ENCODE measurements around the gene IMP4. TPM values are rescaled to one million over a fixed set of nuclear protein-coding genes. Genes with fewer than 3 reads are reported as not detected.

Gene IMP4
- total RNA-seq, 1 experiment from 2014 or later: 89.2 TPM

DNA sequence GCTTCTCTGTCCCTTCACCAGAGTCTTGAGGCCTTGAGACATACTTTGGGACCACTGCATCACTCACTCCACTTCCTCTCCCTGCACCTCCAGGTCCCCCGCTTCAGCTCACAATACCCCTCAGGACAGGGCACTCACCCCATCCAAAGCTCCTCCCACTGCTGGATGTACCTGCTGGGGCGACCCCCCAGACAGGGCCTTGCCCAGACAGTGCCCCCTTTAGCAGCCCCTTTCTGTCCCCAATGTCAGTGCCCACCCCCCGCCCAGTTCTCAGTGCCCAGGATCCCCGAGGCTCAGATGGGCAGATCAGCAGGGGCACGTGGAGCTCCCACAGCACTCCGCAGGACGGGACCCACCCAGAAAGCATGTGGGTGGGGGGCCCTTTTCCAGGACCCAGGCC, 23.8 kb upstream of the IMP4 start:
- POLR2A ChIA-PET: no interaction called here

DNA sequence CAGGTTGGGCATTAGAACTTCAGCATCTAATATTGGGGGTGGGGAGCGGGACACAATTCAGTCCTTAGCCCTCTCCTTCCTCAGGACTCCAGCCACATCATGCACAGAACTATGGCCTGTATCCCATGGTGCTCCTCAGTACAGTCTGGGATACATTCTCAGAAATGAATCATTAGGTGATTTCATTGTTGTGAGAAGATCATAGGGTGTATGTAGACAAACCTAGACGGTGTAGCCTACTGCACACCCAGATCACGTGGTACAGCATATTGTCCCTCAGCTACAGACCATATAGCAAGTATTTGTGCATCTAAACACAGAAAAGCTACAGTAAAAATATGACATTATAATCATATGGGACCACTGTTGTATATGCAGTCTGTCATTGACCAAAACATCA, 23.2 kb upstream of the IMP4 start:
- Mint-ChIP-seq H3K9me3 (no peaks in the 10 kb centered on the region), H3K36me3 (no peaks in the 10 kb centered on the region), H3K4me3 (no peak overlapping the region), H3K27ac (no peak overlapping the region), H3K27me3 (ENCODE audit: low read depth) (peaks cover 11% of the 10 kb centered on the region; the same call in 1 of the 2 replicates), H3K4me1 (no peaks in the 10 kb centered on the region)
- no peak for ATAC-seq
- TF ChIP-seq, protein P1, sequence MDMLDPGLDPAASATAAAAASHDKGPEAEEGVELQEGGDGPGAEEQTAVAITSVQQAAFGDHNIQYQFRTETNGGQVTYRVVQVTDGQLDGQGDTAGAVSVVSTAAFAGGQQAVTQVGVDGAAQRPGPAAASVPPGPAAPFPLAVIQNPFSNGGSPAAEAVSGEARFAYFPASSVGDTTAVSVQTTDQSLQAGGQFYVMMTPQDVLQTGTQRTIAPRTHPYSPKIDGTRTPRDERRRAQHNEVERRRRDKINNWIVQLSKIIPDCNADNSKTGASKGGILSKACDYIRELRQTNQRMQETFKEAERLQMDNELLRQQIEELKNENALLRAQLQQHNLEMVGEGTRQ (CRISPR knock-in tag; IDR thresholded peaks at IDR 0.05): no peak
- TF ChIP-seq NFE2L1 (CRISPR knock-in tag; IDR thresholded peaks at IDR 0.05): no peak
- no peak for TF ChIP-seq SMAD4 (CRISPR knock-in tag; IDR thresholded peaks at IDR 0.05)
- TF ChIP-seq, protein P2, sequence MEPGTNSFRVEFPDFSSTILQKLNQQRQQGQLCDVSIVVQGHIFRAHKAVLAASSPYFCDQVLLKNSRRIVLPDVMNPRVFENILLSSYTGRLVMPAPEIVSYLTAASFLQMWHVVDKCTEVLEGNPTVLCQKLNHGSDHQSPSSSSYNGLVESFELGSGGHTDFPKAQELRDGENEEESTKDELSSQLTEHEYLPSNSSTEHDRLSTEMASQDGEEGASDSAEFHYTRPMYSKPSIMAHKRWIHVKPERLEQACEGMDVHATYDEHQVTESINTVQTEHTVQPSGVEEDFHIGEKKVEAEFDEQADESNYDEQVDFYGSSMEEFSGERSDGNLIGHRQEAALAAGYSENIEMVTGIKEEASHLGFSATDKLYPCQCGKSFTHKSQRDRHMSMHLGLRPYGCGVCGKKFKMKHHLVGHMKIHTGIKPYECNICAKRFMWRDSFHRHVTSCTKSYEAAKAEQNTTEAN (CRISPR knock-in tag; IDR thresholded peaks at IDR 0.05): no peak
- no peak for TF ChIP-seq TEAD4 (CRISPR knock-in tag; IDR thresholded peaks at IDR 0.05)
- TF ChIP-seq SMAD3 (CRISPR knock-in tag; IDR thresholded peaks at IDR 0.05; ENCODE audit: borderline replicate concordance): no peak
- TF ChIP-seq FOXK1 (CRISPR knock-in tag; IDR thresholded peaks at IDR 0.05): no peak
- no peak for TF ChIP-seq ELF4 (CRISPR knock-in tag; IDR thresholded peaks at IDR 0.05; ENCODE audit: low read depth)
- TF ChIP-seq, protein P3, sequence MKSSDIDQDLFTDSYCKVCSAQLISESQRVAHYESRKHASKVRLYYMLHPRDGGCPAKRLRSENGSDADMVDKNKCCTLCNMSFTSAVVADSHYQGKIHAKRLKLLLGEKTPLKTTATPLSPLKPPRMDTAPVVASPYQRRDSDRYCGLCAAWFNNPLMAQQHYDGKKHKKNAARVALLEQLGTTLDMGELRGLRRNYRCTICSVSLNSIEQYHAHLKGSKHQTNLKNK (CRISPR knock-in tag; IDR thresholded peaks at IDR 0.05): no peak
- TF ChIP-seq, protein P4, sequence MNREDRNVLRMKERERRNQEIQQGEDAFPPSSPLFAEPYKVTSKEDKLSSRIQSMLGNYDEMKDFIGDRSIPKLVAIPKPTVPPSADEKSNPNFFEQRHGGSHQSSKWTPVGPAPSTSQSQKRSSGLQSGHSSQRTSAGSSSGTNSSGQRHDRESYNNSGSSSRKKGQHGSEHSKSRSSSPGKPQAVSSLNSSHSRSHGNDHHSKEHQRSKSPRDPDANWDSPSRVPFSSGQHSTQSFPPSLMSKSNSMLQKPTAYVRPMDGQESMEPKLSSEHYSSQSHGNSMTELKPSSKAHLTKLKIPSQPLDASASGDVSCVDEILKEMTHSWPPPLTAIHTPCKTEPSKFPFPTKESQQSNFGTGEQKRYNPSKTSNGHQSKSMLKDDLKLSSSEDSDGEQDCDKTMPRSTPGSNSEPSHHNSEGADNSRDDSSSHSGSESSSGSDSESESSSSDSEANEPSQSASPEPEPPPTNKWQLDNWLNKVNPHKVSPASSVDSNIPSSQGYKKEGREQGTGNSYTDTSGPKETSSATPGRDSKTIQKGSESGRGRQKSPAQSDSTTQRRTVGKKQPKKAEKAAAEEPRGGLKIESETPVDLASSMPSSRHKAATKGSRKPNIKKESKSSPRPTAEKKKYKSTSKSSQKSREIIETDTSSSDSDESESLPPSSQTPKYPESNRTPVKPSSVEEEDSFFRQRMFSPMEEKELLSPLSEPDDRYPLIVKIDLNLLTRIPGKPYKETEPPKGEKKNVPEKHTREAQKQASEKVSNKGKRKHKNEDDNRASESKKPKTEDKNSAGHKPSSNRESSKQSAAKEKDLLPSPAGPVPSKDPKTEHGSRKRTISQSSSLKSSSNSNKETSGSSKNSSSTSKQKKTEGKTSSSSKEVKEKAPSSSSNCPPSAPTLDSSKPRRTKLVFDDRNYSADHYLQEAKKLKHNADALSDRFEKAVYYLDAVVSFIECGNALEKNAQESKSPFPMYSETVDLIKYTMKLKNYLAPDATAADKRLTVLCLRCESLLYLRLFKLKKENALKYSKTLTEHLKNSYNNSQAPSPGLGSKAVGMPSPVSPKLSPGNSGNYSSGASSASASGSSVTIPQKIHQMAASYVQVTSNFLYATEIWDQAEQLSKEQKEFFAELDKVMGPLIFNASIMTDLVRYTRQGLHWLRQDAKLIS (CRISPR knock-in tag; IDR thresholded peaks at IDR 0.05; ENCODE audit: borderline replicate concordance): no peak
- TF ChIP-seq ZNF671 (CRISPR knock-in tag; IDR thresholded peaks at IDR 0.05): no peak
- TF ChIP-seq, protein P5, sequence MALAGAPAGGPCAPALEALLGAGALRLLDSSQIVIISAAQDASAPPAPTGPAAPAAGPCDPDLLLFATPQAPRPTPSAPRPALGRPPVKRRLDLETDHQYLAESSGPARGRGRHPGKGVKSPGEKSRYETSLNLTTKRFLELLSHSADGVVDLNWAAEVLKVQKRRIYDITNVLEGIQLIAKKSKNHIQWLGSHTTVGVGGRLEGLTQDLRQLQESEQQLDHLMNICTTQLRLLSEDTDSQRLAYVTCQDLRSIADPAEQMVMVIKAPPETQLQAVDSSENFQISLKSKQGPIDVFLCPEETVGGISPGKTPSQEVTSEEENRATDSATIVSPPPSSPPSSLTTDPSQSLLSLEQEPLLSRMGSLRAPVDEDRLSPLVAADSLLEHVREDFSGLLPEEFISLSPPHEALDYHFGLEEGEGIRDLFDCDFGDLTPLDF (CRISPR knock-in tag; IDR thresholded peaks at IDR 0.05): no peak
- POLR2A ChIA-PET: no interaction called here
- DNase-seq (ENCODE audit: low spot score): no peak
- CTCF ChIA-PET: no interaction called here

More for the DNA sequence above, 23.8 kb upstream of the IMP4 start:
- no peaks in the 10 kb centered on the region for H3K36me3 Mint-ChIP-seq
- TF ChIP-seq ZNF121 (CRISPR knock-in tag; IDR thresholded peaks at IDR 0.05): no peak
- TF ChIP-seq MXD4 (CRISPR knock-in tag; IDR thresholded peaks at IDR 0.05; ENCODE audit: borderline replicate concordance): no peak
- no peak for TF ChIP-seq TP53 (CRISPR knock-in tag; IDR thresholded peaks at IDR 0.05)
- no peak for TF ChIP-seq ZNF219 (CRISPR knock-in tag; IDR thresholded peaks at IDR 0.05; ENCODE audit: borderline replicate concordance)
- TF ChIP-seq, protein P6, sequence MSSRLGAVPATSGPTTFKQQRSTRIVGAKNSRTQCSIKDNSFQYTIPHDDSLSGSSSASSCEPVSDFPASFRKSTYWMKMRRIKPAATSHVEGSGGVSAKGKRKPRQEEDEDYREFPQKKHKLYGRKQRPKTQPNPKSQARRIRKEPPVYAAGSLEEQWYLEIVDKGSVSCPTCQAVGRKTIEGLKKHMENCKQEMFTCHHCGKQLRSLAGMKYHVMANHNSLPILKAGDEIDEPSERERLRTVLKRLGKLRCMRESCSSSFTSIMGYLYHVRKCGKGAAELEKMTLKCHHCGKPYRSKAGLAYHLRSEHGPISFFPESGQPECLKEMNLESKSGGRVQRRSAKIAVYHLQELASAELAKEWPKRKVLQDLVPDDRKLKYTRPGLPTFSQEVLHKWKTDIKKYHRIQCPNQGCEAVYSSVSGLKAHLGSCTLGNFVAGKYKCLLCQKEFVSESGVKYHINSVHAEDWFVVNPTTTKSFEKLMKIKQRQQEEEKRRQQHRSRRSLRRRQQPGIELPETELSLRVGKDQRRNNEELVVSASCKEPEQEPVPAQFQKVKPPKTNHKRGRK (CRISPR knock-in tag; IDR thresholded peaks at IDR 0.05; ENCODE audit: borderline replicate concordance): no peak
- TF ChIP-seq, protein P7, sequence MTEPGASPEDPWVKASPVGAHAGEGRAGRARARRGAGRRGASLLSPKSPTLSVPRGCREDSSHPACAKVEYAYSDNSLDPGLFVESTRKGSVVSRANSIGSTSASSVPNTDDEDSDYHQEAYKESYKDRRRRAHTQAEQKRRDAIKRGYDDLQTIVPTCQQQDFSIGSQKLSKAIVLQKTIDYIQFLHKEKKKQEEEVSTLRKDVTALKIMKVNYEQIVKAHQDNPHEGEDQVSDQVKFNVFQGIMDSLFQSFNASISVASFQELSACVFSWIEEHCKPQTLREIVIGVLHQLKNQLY (CRISPR knock-in tag; IDR thresholded peaks at IDR 0.05): no peak
- TF ChIP-seq, protein P8, sequence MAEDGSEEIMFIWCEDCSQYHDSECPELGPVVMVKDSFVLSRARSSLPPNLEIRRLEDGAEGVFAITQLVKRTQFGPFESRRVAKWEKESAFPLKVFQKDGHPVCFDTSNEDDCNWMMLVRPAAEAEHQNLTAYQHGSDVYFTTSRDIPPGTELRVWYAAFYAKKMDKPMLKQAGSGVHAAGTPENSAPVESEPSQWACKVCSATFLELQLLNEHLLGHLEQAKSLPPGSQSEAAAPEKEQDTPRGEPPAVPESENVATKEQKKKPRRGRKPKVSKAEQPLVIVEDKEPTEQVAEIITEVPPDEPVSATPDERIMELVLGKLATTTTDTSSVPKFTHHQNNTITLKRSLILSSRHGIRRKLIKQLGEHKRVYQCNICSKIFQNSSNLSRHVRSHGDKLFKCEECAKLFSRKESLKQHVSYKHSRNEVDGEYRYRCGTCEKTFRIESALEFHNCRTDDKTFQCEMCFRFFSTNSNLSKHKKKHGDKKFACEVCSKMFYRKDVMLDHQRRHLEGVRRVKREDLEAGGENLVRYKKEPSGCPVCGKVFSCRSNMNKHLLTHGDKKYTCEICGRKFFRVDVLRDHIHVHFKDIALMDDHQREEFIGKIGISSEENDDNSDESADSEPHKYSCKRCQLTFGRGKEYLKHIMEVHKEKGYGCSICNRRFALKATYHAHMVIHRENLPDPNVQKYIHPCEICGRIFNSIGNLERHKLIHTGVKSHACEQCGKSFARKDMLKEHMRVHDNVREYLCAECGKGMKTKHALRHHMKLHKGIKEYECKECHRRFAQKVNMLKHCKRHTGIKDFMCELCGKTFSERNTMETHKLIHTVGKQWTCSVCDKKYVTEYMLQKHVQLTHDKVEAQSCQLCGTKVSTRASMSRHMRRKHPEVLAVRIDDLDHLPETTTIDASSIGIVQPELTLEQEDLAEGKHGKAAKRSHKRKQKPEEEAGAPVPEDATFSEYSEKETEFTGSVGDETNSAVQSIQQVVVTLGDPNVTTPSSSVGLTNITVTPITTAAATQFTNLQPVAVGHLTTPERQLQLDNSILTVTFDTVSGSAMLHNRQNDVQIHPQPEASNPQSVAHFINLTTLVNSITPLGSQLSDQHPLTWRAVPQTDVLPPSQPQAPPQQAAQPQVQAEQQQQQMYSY (CRISPR knock-in tag; IDR thresholded peaks at IDR 0.05): no peak
- CTCF ChIA-PET: interaction anchor here (0.9 kb wide), 1 partner anchor 18 kb away, joined by 3 read pairs; no protein-coding TSS in a partner anchor
- ATAC-seq: no peak
- H3K9me3 Mint-ChIP-seq: no peaks in the 10 kb centered on the region
- H3K4me1 Mint-ChIP-seq: no peaks in the 10 kb centered on the region
- peaks cover 7% of the 10 kb centered on the region; the same call in 1 of the 2 replicates for H3K27me3 Mint-ChIP-seq (ENCODE audit: low read depth)
- H3K27ac Mint-ChIP-seq: no peak overlapping the region
- H3K4me3 Mint-ChIP-seq: no peak overlapping the region
- no peak for DNase-seq (ENCODE audit: low spot score)

Measured in WTC11 (cell line).